NCI-H1694 treated with DMSO at 0.1 percent for 48 hours (cell line): ENCODE measurements around the gene MKKS.

Experiments
- DNase-seq: peaks from one replicate; lab custom pipeline; 2025; lab: John Stamatoyannopoulos, UW

Gene MKKS

DNA sequence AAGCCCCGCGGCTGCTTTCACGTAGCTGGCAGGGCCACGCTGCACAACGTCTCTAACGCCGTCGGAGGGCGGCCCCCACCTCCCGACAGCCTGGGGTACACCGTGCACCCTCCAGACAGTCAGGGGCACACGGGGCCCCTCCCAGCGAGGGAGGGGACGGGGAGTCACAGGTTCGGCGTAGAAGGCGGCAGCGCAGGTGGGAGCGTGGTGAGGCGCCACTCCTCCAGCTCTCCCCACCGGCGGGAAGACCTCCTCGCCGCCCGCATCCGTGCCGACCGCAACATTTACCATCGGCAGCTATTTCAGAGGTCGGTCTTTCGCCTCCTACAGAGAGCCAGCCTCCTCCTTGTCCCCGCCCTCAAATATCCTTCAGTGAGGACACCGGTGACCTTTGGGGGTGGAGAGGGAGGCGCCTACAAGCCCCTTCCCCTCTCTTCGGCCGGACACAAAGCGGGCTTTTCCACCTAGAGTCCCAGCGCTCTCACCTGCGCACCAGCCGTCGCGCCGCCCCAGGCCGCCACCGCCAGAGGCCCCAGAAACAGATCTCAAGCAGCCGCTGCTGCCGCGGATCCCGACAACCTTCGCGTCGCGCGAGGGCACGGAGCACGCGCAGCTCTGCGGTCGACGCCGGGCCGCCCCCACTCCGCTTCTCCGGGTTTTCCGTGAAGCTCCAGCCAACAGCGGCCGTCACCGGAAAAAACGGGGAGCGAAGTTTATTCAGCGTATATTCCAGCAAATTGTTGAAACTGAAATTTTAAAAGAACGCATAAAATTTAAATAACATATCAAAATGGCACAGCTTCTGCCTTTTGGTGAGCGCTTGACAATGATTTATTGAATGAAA lies at the start of gene MKKS:
TSS of gene MKKS (minus strand) at position 600 of the 844 bp plus-strand sequence. CDS start 20,708 bp downstream, outside the sequence.
- peak; percentile 93 for DNase-seq

- DNase-seq, result no peak
These were observed 49.7 kb upstream of the MKKS start for GRCh38 chr20:10483691-10484090.

DNA sequence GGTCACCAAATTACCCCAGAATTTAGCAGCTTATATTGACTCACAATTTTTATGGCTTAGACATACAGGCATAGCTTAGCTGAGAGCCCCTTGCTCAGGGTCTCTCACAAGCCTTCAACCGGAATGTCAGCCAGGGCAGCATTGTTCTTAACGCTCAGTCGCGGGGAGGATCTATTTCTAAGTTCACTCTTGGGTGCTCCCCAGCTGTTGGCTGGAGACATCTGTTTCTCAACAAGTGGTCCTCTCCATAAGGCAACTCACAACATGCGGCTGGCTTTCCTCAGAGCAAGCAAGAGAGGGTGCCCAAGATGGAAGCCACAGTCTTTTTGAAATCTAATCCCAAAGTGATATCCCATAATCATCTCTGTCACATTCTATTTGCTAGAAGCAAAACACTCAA lies 47.7 kb upstream of the MKKS start:
- no peak for DNase-seq

DNA sequence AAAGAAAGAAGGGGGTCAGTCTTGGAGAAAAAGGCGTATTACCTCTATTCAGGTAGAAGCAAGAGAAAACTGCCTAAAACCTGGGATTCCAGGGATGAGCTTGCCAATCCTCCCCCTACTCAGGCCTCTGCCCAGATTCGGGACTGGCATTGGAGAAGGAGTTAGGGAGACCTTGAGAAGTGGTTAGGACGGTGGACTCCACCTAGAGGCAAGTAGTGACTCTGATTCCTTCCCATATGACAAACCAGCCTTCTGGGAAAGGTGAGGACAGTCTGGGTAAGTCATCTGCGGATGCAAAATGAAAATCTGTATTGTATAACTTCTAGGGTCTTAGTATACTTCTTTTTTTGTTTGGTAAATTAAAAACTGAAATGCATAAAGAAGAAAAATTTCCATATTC lies 44.9 kb upstream of the MKKS start:
- no peak for DNase-seq

DNA sequence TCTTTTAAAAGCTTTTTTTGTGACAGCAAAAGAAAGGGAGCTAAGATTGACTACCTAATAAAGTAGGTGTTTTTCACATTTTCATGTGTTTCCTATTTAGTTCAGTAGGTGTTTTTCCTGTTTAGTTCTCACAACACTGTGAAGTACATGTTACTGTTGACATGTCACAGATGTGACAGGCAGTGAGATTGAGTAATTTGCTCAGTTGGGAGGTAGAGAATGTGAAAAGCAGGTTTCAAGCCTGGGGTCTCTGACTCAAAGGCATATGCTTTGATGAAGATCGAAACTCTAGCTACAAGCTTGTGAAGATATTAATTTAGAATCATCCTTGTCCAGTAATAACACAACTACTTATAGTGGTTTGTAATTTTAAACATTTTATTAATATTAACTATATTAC lies 44.2 kb upstream of the MKKS start:
- no peak for DNase-seq

GRCh38 chr20:10476319-10476724 lies 42.3 kb upstream of the MKKS start:
- no peak for DNase-seq

DNA sequence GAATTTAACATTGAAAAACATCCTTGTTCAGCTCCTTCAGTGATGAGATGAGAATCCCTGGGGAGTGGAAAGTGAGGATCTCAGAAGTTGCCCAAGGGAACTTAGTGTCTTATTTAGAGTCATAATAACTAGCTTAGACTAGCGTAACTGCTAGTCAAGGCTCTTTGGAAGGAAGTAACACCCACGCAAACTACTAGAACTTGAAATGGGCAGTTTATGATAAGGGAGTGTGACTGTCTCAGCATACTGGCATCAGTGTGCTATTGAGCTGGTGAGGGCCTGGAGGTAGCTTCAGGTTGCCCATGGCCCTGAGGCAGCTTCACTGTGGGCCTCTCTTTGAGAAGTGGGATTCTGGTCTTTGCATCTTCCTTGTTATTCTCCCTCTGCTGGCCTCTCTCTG lies 41.2 kb upstream of the MKKS start:
- no peak for DNase-seq

DNA sequence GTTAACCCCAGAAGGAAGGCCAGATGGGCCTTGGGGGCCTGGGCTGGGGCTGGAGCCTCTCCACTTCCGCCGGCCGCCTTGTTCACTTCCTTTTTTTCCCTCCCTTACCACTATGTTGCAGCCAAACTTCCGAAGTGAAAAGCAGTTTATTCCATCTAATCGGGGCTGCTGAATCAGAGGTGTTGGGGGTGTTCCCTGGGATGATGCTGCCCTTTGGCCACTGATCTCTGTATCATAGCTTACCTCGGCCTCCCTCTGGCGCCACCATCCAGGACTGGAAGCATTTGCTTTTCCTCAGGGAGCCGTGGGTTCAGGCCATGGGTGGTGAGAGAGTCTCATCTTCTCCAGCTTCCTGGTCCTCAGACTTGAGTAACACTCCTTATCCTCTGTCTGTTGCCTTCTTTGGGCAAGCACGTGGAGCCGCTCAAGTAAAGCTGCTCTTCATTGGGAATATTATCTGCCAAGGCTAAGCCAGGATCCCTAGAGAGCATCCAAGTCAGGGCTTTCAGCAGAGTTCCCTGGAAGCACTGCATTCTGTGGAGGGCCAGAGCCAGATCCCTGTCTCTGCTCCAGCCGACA lies 40.7 kb upstream of the MKKS start:
- no peak for DNase-seq

GRCh38 chr20:10472871-10473270 lies 38.8 kb upstream of the MKKS start:
- DNase-seq, result no peak

GRCh38 chr20:10470276-10470675 lies 36.3 kb upstream of the MKKS start:
- no peak for DNase-seq

- peak; percentile 65 for DNase-seq
These were observed 35.6 kb upstream of the MKKS start for GRCh38 chr20:10469599-10469998.

DNA sequence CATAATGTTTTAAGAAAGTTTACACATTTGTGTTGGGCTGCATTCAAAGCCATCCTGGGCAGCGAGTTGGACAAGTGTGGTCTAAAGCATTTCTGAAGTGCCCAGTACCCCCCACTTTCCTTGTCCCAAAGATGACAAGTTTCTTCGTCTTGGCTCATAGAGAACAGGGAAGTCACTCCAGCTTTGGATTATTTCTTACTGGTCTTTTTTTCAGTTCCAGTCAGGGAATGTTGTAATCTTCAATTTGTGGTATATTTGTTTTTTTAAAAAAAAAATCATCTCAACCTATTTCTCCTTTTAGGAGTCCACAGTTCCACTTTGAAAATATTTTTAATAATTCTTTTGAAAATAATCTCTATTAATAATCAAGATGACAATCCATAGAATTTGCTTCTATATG lies 35.0 kb upstream of the MKKS start:
- DNase-seq, result no peak

DNA sequence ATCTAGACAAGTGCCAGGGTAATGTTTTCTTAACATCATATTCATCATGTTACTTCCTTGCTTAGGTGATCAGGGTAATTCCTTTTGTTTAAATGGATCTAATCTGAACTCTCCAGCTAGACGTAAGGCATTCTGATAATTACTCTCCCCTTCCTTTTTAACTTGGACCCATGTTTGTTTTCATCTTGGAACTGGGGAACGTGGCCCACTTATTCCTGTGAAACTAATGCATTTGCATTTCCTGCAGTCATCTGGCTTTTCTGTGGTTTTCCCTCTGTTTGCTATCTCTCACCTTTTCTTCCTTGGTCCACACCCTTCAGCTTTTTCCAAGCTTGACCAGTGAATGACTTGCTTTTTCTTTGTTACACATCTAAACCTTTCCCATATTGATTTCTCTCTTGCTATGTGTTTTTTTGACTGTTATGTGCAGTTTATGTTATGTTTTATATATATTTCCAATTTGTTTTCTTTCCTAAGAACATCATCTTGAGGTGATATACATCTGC lies 34.4 kb upstream of the MKKS start:
- no peak for DNase-seq

- DNase-seq, result no peak
These were observed 33.8 kb upstream of the MKKS start for GRCh38 chr20:10467681-10468339.

- no peak for DNase-seq
These were observed 32.8 kb upstream of the MKKS start for GRCh38 chr20:10466855-10467254.

GRCh38 chr20:10466325-10466724 lies 32.3 kb upstream of the MKKS start:
- DNase-seq, result no peak

GRCh38 chr20:10465135-10465534 lies 31.1 kb upstream of the MKKS start:
- no peak for DNase-seq

GRCh38 chr20:10463622-10464021 lies 29.6 kb upstream of the MKKS start:
- no peak for DNase-seq

DNA sequence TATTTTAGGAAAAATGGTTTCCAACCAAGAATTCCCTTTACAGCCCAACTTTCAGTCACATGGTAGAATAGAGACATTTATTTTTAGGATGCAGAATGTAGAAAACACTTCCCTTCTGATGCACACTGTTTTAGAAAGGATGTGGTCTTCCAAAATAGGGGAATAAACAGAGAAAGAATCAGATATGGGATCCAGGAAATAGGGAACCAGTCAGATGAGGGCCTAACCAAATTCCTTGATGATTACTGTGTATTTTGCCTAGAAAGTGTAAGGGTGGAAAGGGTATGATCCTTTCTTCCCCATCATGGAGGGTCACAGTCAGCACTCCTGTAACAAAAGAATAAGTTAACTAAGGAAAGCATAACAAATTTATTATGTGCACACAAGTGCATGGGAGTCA lies 28.5 kb upstream of the MKKS start:
- DNase-seq, result no peak

DNA sequence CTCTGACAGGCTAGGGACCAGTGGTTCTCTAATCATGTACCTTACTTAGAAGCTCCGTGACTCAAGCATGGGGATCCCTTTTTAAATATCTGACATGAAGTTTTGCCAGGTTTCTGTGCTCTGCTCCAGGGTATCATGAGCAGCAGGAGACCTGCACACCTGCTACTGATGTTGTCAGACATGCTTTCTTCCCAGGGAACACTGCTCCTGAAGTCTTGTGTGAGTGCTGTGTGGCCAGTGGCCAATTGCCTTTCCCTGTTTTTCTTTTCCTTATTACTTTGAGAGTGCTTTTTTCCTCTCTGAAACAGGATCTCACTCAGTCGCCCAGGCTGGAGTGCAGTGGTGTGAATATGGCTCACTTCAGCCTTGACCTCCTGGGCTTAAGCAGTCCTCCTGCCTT lies 27.5 kb upstream of the MKKS start:
- no peak for DNase-seq

DNA sequence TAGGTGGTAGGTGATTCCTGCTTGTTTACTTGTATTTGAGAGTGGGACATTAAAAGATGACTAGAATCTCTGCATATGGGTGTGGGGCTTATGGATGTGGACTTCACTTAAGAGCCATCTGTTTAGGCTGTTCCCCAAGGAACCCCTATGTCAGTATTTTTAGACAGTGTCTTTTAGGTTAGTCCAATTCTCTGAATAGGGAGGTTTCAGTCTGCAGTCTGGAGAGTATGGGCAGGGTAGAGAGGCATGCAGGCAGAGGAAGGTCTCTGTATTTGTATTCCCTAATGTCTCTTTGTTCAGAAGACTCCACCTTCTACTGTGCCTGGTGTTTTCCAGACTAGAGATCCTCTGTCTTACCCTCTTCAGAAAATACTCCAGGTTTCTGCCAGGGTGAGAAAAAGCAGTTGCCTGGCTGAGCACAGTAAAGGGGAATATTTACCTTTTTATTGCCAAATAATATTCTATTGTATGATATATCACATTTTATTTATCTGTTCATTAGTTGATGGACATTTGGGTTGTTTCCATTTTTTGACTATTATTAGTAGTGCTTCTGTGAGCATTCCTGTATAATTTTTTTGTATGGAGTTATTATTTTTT lies 20.2 kb upstream of the MKKS start:
- DNase-seq, result no peak

DNA sequence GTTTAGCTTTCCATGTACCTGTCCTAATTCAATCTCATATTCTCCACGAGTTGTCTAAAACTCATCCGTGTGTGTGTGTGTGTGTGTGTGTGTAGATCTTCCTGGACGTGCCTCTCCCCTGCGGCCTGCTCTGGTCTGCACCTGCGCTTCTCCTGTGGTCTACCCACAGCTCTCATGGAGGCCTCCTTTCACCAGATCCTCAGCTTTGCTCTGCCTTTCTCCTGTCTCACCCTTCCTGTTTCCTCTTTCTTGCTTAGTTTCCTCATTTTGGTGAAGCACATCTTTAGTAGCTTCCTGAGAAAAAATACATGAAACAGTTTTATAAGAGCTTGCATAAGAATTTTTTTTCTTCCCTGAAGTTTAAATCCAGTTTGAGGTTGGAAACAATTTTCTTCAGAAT lies 19.2 kb upstream of the MKKS start:
- no peak for DNase-seq

DNA sequence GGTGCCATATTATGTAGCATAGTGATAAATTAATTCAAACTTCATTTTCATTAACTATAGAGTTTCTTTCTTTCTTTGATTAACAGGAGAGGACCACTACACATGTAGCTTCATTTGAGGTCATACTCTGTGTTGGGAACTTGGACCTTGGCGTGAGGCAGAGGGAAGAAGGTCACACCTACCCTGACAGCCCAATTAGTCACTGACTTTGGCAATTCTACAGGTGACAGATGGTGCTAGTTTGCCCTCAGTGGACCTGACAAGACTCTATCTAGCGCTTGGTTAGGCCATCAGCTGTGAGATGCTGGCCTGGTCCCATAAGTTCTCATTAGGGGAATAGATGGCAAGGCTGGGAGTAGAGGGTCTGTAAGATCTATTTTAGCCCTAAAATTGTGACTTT lies 15.2 kb upstream of the MKKS start:
- no peak for DNase-seq
